ENCODE measurements around the gene MYO3B.

The MYO3B gene

GRCh38 chr2:170224692-170225294, 46.8 kb downstream of the MYO3B start:
- no peak for TF ChIP-seq CTCF (IDR thresholded peaks at IDR 0.05)
- TF ChIP-seq ZFX (IDR thresholded peaks at IDR 0.05; ENCODE audit: borderline replicate concordance), result no peak
- no peak overlapping the region for H3K27ac ChIP-seq

DNA sequence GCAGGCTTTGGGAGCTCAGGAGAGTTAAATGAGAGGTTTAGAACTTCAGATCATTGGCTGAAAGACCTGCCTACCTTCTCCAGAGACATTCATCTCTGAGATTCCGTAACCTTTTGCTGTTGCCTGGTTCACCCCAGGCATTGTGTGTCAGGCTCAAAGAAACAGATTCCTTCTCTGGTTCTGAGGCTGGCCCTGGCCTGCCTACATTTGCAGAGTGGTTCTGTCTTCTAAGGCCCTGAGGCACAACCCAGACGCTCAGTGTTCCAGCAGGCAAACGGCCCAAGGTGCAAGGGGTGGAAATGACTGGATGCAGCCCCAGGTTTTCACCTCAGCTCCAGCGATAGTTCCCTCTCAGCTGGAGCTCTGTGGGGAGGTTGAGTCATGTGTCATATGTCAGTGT, 48.3 kb downstream of the MYO3B start:
- H3K27ac ChIP-seq, result no peak overlapping the region
- TF ChIP-seq ZFX (IDR thresholded peaks at IDR 0.05; ENCODE audit: borderline replicate concordance) (no peak), CTCF (IDR thresholded peaks at IDR 0.05) (no peak)

DNA sequence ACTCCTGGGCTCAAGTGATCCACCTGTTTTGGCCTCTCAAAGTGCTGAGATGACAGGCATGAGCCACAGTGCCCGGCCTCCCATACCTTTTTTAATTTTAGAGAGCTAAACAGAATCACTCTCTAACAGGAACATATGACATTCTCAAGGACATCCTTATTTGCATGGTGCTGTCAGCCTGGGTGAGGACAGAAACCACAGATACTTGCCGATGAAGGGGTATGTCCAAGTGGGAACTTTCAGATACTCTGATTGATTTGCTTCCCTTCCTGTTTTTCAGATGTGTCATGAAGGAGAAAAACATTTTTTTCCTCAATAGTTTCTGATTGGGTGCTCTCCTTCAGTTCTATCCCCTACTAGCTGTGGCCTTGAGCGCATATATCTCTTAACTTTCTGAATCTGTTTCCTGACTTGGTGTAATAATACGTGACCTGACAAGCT, 49.6 kb downstream of the MYO3B start:
- H3K27ac ChIP-seq, result no peak overlapping the region
- TF ChIP-seq CTCF (IDR thresholded peaks at IDR 0.05), result no peak
- TF ChIP-seq ZFX (IDR thresholded peaks at IDR 0.05; ENCODE audit: borderline replicate concordance), result no peak

GRCh38 chr2:170227951-170228350, 50.0 kb downstream of the MYO3B start:
- no peak overlapping the region for H3K27ac ChIP-seq
- TF ChIP-seq ZFX (IDR thresholded peaks at IDR 0.05; ENCODE audit: borderline replicate concordance) (no peak), CTCF (IDR thresholded peaks at IDR 0.05) (no peak)

DNA sequence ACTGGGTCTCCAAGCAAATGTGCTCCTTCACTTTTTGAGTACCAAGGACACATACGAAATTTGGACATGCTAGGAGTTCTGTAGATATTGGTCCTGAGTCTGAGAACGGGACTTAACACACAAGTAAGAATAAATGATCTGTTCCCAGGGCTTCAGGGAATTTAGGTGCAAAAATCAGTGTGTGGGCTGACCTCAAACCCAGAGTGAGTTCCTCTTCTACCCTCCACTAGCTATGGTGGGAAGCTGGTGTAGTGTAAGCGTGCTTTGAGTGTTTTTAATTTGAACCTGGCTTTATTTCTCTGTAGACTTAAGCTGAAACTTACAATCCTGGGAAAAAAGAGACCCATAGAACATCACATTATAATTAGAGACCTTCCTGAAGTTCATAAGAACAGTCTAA, 50.5 kb downstream of the MYO3B start:
- no peak for TF ChIP-seq ZFX (IDR thresholded peaks at IDR 0.05; ENCODE audit: borderline replicate concordance)
- no peak for TF ChIP-seq CTCF (IDR thresholded peaks at IDR 0.05)
- H3K27ac ChIP-seq, result no peak overlapping the region

DNA sequence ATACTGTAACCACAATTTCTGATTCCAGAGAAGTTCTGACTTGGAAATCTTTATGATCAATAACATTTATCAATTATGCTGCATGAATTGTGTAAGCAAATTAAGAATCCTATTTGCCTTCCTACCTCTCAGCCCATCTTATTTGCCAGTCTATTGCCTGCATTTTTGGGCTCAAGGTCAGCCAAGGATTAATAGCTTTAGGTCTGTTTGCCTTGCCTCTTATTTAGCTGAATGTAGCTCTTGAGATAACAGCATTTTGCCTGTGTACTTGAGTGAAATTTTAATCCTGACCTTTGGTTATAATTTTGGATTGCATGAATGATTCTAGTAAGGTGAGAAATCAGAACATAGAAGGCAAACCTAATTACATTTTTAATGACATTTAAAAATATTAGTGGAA, 51.2 kb downstream of the MYO3B start:
- no peak for TF ChIP-seq ZFX (IDR thresholded peaks at IDR 0.05; ENCODE audit: borderline replicate concordance)
- TF ChIP-seq CTCF (IDR thresholded peaks at IDR 0.05), result no peak
- no peak overlapping the region for H3K27ac ChIP-seq

DNA sequence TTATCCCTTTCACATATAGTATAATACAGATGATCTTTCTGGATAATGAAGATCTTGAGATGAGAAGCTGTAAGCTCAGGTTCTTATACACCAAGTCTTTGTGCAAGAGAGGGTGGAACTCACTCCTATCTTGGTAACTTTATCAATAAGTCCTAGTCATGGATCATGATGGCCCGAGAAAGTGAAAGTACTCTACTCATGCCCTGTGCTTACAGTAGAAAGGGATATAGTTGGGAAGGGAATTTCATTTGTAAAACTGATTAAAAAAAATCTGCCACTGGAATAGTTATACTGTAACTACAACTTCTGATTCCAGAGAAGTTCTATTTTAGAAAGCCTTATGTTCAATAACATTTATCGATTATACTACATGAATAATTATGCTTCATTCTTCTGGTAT, 51.8 kb downstream of the MYO3B start:
- no peak for TF ChIP-seq ZFX (IDR thresholded peaks at IDR 0.05; ENCODE audit: borderline replicate concordance)
- TF ChIP-seq CTCF (IDR thresholded peaks at IDR 0.05), result no peak
- H3K27ac ChIP-seq, result no peak overlapping the region
